ENCODE measurements around the gene GGT5.
A peak's percentile ranks its signal among the peaks of the same experiment; 100 is the strongest.
"Not testable (repeated sequence)": the region's sequence is repeated elsewhere in the genome, so short reads cannot be mapped to it uniquely, and the experiment has no call there.

The GGT5 gene

DNA sequence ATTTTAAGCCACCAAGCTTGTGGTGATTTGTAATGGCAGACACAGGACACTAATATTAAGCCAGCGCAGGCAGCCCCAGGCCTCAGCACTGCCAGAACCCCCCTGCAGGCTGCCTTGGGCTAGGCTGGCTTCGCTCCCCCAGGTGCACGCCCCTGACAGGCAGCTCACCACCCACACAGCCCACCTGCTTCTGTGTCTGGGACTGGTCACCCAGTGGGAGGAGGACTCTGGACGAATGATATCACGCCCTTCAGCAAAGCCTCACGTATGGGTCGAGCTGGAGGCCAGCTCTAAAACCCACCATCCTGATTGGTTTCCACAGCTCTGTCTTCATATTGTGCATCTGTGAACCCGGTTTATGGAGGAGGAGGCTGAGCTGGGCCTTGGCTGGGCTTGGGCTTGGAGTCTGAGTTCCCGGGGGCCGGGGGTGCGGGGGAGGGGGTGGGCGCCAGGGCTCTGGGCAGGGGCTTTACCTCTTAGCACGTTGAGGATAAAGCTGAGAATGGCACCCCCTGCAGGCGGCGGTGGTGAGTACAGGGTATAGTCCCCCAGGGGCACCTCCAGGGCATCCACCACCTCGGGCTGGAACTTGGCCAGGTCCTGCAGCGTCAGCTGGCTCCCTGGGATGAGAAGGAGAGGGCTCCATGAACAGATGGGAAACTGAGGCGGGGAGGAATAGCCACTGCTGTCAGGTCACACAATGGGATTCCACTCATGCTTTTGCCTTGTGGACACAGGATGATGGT lies 13.8 kb downstream of the GGT5 start:
- DNase-seq, result no peak

DNA sequence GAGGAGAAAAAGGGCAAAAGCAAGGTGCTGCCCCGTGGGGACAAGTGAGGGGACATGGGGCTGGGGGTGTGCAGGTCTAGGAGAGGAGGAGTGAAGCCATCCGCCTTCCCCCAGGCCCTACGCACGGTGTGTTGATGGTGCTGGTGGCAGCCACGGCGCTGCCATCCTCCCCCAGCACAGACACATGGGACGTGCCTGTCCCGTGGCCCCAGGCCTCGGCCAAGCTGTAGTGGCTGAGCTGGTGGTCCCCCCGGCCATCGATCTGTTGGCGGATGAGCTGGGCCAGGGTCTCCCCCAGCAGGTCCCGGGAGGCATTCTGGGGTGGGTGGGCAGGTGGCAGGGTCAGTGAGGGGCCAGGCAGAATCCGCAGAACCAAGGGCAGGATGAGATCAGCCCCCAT lies 18.9 kb downstream of the GGT5 start:
- no peak for DNase-seq

DNA sequence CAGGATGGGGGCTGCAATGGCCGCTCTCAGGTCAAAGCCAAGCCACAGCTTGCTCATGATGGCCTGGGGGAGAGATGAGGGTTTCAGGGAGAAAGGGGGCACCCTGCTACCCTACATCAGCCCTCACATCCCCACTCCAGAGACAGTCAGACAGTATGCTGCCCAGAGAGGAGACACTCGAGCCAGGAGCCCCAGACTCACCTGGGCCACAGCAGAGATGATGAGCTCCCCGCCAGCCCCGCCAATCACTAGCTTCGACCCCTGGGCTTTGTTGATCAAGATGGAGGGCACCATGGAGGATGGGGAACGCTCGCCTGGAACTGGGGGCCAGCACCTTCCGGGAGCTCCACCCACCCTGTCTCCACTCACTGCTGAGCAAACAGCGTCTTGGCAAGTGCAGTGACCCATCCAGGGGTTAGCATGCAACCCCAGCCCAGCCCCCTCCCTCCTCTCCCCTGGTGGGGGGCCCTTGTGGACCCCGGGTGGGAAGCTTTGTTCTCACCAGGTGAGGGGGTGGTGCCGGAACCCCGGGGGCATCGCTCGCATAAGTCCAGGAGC lies 19.8 kb downstream of the GGT5 start:
- no peak for DNase-seq

DNA sequence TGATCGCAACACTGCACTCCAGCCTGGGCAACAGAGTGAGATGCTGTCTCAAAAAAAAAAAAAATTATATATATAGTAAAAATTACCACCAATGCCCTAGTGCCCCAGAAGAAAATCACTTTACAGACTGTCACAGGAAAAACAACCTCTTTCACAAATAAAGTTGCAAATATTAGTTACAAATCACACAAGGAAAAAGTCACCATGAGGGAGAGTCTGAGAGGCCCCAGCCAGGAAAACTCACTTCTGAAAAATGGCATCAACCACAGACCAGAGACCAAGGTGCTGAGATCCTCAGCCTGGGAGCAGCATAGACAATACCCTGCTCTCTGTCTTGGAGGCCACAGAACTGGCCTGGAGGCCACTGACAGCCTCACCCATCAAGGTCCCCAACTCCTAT lies 20.4 kb downstream of the GGT5 start:
- DNase-seq, result no peak

DNA sequence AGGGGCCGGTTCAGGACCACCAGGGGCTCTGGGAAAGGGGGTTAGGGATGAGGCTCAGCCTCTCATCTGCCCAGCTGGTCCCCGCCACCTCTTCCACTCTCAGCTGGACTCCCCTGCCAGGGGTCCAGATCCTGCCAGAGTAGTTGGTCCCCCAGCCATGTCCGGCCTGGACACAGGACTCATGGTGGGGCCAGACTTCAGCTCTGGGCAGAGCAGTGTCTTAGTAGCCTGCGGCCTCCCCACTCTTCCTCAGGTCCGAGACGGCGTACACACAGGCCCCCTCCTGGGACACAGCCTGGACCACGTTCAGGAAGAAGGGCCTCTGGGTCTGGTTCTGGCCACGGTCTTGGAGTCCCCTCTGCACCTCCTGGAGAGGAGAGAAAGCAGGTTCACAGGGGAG lies 25.1 kb downstream of the GGT5 start:
- no peak for DNase-seq

DNA sequence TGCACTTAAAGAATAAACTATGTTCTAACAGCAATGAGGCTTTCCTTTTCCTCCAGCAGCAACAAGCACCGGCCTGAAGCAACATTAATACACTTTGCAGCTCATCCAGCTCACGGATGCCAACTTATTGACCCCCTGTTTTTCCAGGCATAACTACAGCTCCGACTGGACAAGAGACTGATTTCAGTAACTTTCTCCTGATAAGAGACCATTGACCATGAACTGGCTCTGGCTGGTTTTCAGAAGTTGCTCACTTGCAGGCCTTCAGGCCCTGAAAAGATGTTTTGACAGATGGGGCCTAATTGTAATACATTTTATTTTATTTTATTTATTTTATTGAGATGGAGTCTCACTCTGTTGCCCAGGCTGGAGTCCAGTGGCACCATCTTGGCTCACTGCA lies 27.5 kb downstream of the GGT5 start:
- DNase-seq, result no peak

DNA sequence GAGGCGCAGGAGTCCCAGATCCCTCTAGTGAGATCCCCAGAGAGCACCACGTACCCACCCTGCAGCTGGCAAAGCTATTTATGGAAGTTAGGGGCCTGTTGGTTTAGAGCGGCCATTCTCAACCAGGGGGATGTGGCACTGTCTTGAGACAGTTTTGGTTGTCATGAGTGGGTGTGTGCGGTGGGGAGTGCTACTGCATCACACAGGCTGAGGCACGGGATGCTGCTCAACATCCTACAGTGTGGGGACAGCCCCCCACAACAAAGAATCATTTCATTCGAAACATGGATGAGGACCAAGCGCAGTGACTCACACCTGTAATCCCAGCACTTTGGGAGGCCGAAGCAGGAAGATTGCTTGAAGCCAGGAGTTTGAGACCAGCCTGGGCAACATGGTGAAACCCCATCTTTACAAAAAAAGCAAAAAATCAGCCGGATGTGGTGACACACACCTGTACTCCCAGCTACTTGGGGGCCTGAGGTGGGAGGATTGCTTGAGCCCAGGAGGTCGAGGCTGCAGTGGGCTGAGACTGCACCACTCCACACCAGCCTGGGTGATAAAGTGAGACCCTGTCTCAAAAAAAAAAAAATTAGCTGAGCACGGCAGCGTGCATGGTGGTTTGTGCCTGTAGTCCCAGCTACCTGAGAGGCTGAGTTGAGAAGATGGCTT lies 28.2 kb downstream of the GGT5 start:
- DNase-seq, result no peak

DNA sequence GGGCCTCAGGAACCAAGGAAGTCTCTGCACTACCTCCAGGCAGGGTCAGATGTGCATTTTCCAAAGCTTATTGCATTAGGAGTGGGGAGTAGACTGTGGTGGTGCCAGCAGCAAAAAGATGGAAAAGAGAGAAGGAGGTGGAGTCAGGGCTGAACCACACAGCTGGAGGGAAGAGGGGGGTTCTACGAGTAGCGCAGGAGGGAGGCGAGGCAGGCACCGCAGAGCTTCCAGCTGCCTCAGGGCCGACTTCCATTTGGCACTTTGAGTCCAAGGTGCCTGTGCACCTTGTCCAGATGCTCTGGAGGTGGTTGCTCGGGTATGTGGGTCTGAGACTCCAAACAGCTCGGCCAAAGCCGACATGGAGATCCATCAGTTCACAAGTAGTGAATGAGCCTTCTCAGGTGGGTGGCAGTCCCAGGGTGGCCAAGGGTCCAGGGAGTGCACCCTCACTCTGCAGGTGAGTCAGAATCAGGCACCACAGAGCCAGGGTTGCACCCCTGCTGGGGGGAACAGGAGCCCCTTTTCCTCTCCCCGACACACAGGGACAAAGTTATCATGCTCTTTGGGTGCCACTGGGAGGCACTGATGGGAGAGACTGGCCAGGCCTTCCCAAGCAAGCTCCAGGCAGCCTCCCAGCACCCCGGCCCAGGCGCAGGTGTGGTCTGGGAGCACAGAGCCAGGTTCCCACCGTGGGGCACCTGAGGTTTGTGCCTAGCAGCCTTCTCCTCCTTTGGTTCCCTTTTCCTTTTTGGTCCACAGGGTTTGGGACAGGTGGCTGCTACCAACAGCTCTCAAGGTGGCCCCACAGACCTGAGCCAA lies 30.2 kb downstream of the GGT5 start:
- no peak for DNase-seq

DNA sequence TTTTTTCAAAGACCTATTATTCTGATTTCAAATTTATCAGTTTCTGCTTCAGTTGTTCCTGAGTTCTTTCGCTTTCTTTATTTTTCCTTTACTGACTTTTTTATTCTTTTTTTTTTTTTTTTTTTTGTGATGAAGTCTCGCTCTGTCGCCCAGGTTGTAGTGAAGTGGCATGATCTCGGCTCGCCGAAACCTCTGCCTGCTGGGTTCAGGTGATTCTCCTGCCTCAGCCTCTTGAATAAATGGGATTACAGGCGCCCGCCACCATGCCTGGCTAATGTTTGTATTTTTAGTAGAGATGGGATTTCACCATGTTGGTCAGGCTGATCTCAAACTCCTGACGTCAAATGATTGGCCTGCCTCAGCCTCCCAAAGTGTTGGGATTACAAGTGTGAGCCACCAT lies 31.8 kb downstream of the GGT5 start:
- DNase-seq, result not testable (repeated sequence)

DNA sequence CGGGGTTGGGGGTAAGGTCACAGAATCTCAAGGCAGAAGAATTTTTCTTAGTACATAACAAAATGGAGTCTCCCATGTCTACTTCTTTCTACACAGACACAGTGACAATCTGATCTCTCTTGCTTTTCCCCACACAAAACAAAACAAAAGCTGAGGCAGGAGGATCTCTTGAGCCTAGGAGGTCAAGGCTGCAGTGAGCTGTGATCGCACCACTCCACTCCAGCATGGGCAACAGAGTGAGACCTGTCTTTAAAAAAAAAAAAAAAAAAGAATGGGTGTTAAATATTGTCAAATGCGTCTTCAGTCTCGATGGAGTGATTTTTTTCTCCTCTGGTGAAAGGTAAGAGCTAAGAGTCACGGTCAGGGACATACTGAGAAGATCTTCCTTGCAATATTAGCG lies 33.2 kb downstream of the GGT5 start:
- not testable (repeated sequence) for DNase-seq

DNA sequence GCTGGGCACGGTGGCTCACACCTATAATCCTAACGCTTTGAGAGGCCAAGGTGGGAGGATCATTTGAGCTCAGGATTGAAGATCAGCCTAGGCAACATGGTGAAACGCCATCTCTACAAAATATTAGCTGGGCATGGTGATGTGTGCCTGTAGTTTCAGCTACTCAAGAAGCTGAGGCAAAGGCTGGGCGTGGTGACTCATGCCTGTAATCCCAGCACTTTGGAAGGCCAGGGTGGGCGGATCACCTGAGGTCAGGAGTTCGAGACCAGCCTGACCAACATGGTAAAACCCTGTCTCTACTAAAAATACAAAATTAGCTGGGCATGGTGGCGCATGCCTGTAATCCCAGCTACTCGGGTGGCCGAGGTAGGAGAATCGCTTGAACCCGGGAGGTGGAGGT lies 34.5 kb downstream of the GGT5 start:
- DNase-seq, result not testable (repeated sequence)

DNA sequence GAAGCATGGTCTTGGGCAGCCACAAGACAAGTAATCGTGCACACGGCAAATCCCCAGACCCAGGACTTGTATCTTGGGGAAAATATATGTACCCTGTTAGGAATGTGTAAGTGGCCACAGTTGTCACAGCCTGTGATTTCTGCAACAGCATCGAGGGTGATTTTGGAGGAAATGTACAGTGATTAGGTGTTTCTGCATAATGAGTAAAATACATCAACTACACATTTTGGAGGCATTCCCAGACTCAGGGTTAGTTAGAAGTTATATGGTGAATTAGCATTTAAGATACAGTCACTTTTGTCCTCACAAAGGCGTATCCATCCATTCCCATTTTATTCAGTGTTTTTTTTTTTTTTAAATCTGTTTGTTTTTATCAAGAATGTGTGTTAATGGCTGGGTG lies 35.2 kb downstream of the GGT5 start:
- no peak for DNase-seq

DNA sequence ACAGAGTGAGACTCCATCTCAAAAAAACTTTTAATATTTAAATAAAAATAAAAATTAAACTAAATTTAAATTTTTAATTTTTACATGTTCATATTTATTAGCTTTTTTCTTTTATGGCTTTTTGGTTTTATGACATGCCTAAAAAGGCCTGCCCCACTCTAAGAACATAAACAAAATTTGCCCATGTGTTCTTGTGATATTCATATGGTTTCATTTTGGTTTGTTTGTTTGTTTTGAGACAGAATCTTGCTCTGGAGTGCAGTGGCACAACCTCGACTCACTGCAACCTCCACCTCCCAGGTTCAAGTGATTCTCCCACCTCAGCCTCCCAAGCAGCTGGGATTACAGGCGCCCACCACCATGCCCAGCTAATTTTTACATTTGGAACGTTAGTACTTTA lies 35.9 kb downstream of the GGT5 start:
- DNase-seq, result peak; percentile 15

DNA sequence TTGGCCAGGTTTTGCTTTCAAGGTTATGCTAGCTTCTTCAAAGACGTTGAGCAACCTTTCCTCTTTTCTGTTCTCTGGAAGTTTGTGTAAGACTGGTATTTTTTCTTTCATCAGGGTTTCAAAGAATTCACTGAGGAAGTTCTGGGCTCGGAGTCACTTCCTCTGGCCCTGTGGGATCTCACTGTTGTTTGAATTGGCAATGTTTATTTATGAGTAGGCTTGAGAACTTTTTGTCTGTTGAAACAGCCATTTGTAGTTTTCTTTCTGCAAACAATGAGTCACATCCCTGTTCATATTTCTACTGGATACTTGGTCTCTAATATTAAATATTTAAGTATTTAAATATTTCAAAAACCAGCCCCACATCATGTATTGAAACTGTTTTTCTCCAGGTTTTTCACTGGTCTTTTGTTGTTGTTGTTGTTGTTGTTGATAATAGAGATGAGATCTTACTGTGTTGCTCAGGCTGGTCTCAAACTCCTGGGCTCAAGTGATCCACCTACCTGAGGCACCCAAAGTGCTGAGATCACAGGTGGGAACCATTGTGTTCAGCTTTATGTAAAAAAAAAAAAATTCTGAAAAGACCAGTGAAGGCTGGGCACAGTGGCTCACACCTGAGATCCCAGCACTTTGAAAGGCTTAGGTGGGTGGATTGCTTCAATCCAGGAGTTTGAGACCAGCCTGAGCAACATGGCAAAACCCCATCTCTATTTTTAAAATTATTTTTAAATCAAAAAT lies 36.7 kb downstream of the GGT5 start:
- DNase-seq, result peak; percentile 98

DNA sequence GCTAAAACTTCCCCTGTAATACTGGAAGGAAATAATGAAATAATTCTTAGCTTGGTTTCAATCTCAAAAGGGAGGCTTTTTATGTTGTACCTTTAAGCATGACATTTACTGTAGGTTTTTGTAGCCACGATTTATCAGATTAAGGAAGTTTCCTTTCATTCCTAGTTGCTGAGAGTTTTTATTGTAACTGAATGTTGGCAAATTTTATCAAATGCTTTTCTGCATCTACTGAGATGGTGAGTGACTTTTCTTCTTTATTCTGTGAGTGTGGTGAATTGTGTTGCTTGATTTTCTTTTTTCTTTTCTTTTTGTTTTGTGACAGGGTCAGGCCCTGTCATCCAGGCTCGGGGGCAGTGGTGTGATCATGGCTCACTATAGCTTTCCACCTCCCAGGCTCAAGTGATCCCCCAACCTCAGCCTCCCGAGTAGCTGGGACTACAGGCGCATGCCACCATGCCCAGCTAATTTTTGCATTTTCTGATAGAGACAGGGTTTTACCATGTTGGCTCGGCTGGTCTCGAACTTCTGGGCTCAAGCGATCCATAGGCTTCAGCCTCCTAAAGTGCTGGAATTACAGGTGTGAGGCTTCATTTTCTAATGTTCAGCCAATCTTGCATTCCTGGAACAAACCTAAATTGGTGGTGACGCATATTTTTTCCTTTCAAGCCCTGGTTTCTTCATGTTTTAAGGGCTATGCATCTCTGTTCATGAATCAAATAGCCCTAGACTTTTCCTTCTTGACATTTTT lies 37.4 kb downstream of the GGT5 start:
- DNase-seq, result peak; percentile 4

DNA sequence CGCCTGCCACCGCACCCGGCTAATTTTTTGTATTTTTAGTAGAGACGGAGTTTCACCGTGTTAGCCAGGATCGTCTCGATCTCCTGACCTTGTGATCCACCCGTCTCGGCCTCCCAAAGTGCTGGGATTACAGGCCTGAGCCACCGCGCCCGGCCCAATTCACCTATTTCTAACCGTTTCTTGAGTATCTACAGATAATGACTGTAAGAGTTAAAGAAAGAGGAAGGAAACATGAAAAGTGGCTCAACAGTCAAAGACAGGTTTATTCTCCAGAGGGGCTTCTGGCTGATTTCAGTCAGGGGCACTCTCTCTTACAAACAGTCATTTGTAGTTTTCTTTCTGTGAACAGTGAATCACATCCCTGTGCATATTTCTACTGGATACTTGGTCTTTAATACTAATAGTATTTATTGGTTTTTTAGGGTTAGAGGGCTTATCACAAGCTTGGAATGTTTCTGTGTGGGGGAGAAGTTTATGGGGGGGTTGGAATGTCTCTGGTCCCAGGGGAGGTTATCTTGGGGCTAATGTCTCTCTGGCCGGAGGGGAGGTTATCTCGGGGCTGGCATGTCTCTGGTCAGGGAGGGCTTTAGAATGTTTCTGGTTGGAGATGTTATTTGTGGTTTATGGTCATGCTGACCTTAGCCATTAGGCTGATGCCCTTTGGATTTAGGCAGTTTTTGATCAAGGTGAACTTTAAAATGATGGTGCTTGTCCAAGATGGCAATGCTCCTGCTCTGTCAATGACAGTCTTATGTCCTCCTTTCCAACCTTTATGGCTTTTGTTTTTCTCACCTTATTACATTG lies 38.2 kb downstream of the GGT5 start:
- peak; percentile 7 for DNase-seq

DNA sequence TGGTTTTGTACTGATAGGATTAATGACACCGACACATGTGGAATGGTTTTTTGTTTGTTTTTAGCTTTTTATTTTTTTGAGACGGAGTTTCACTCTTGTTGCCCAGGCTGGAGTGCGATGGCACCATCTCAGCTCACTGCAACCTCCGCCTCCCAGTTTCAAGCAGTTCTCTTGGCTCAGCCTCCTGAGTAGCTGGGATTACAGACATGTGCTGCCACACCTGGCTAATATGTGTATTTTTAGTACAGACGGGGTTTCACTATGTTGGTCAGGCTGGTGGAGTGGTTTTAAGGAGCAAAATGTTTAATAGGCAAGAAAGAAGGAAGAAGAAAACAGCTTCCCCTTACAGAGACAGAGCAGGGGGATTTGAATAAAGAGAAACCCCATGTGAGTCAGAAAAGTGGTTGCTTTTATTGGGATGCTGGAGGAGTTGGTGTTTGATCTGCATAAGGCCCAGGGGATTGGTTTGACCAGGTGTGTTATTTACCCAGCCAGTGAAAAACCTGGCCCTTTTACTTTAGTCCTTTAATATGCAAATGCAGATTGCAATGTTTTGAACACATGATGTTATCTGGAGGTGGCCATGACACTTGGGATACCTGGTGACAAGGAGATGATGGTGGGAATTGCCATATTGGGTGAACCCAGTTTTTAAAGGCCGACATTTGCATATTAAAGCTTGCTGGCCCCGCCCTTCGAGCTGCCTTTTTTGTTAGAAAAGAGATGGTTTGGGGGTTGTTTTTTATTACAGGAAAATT lies 39.3 kb downstream of the GGT5 start:
- no peak for DNase-seq

DNA sequence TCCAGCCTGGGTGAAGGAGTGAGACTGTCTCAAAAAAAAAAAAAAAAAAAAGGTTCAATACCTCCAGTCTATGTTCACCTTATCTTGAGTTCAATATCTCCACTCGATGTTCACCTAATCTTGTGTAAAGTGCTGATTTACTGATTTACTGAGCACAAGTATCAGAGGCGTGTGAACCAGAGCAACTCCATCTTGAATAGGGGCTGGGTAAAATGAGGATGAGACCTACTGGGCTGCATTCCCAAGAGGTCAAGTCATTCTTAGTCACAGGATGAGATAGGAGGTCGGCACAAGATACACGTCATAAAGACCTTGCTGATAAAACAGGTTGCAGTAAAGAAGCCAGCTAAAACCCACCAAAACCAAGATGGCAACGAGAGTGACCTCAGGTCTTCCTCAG lies 41.0 kb downstream of the GGT5 start:
- DNase-seq, result not testable (repeated sequence)

DNA sequence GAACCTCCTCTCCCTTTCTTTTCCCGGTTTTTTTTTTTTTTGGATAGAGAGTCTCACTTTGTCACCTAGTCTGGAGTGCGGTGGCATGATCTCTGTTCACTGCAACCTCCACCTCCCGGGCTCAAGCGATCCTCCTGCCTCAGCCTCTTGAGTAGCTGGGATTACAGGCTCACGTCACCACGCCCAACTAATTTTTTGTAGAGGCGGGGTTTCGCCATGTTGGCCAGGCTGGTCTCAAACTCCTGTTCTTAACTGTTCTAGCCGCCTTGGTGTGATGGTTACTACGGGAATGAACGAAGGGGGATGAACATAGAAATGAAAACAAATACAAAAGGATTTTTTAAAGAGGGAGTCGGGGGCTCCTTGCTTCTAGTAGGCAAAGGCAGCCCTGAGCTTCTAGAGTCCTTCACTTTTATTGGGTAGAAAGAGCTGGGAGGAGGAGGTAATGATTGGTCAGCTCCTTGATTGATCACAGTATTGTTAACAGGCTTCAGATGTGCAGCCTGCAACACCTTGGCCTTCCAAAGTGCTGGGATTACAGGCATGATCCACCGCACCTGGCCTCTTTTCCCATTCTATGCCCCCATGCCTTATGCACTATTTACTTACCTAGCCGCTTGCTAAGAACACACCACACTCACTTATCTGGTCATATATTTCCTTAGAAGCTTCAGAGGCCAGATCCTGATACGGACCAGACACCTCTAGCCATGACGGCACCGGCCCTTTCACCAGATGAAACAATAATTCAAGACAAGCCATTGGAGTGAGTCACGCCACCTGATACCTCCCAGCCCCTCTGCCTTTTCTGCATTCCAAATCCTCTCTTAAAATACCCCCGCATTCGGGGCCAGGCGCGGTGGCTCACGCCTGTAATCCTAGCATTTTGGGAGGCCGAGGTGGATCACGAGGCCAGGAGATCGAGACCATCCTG lies 42.9 kb downstream of the GGT5 start:
- DNase-seq, result no peak

Data from HCEC 1CT (cell line).